ENCODE results near the gene CROCC.
"Not testable (repeated sequence)": the region's sequence is repeated elsewhere in the genome, so short reads cannot be mapped to it uniquely, and the experiment has no call there.

GRCh38 chr1:16873076-16873879 is 48.5 kb upstream of the CROCC start:
- not testable (repeated sequence) for TF ChIP-seq JUN (IDR thresholded peaks at IDR 0.05; ENCODE audit: borderline replicate concordance, low read depth, low read length); JUN (CRISPR knock-in tag; IDR thresholded peaks at IDR 0.05; ENCODE audit: borderline replicate concordance); NR2C2 (CRISPR knock-in tag; IDR thresholded peaks at IDR 0.05); NR2C2 (tag; IDR thresholded peaks at IDR 0.05); CC2D1A (IDR thresholded peaks at IDR 0.05); ZNF445 (CRISPR knock-in tag; IDR thresholded peaks at IDR 0.05; ENCODE audit: low read depth); PRDM10 (IDR thresholded peaks at IDR 0.05; ENCODE audit: partially characterized antibody); GATA2 (CRISPR knock-in tag; IDR thresholded peaks at IDR 0.05); RBBP5 (IDR thresholded peaks at IDR 0.05; ENCODE audit: borderline replicate concordance, insufficient read depth, low read length, poor library complexity, severe bottlenecking); CTCF (IDR thresholded peaks at IDR 0.05 in 2 of 3, conservative IDR thresholded peaks at IDR 0.05 in 1 of 3; ENCODE audit: insufficient read depth in 2 of 3, low read depth in 1 of 3, low read length in 3 of 3); ZNF354B (CRISPR knock-in tag; IDR thresholded peaks at IDR 0.05)
